ENCODE results near the gene CELF1. TPM values are rescaled to one million over a fixed set of nuclear protein-coding genes. Genes with fewer than 3 reads are reported as not detected.

The CELF1 gene
- total RNA-seq: 154 and 159 TPM in 2 replicates

DNA sequence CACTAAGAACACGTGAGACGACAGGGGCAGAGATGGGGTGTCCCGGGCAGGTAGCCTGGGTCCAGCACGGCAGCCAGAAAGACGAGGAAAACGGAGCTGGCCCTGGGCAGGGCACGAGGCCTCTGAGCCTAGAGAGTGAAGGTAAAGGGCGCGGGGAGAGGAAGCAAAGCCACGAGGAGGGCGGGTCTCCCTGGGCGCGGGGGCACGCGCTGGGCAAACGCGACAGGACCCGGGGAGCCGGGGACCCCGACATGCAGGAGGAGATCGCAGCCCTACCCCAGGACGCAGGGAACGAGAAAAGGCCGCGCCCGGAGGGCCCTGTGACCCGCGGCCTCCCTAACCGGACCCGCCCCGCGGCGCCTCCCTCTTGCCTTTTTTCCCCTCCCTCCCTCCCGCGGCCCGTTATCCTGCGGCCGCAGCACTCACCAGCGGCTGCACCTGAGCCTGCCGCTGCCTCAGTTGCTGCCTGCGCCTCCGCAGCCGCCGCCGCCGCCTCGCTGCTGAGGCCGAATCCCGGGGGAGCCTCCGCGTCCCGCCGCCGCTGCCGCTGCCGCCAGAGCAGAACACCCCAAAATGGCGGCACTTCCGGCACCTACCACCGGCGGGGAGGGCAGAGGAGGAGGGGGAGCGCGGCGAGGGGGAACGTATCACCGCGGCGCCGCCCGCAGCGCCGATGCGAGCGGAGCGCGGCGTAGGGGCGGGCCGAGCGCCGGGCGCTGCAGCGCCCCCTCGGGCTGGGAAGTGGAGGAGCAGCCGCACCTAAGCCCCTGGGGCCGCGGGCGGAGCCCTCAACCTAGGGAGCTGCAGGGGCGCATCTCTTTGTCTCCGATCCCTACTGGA lies at the start of gene CELF1:
Gene CELF1 (minus strand): TSS at position 567 of the 840 bp plus-strand sequence. CDS start 53,609 bp downstream, outside the sequence.
- peak within 1 kb of the TSS; percentile 95 for H3K27ac Mint-ChIP-seq
- no peaks in the 10 kb centered on the region for H3K27me3 Mint-ChIP-seq
- H3K9me3 Mint-ChIP-seq: no peaks in the 10 kb centered on the region
- H3K36me3 Mint-ChIP-seq (ENCODE audit: low read depth): peaks cover 29% of the 10 kb centered on the region
- intact Hi-C loops (cut with micrococcal nuclease): loop anchor here (1.0 to 10.0 kb wide), 9 partner anchors 13 to 288 kb away; partner anchors contain the start of genes FNBP4, MTCH2, NDUFS3 and PSMC3
- peaks cover 32% of the 10 kb centered on the region for H3K4me1 Mint-ChIP-seq
- peak within 1 kb of the TSS; percentile 93 for H3K4me3 Mint-ChIP-seq
- peak; percentile 98 for DNase-seq

DNA sequence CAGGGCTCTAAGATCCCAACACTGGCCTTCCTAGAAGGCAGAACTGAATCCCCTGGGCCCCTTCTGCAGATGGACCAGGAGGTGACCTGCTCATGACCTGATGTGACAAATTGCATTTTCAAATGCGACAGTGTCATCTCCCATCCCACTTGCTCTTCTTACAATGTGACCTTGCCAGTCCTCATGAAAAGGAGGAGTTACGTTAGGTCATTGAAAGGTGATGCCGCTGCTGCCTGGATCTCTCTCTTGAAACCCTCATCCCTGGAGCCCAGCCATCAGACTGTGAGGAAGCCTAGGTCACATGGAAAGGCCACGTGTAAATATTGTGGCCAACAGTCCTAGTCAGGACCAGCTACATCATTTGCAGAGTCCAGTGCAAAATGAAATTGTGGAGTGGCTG lies 47.0 kb upstream of the CELF1 start:
- intact Hi-C loops (cut with micrococcal nuclease): no loop called here
- Mint-ChIP-seq H3K4me3 (no peak overlapping the region), H3K9me3 (no peaks in the 10 kb centered on the region), H3K4me1 (peaks cover 3% of the 10 kb centered on the region), H3K27me3 (peaks cover 10% of the 10 kb centered on the region), H3K36me3 (ENCODE audit: low read depth) (no peaks in the 10 kb centered on the region), H3K27ac (no peak overlapping the region)
- no peak for DNase-seq

DNA sequence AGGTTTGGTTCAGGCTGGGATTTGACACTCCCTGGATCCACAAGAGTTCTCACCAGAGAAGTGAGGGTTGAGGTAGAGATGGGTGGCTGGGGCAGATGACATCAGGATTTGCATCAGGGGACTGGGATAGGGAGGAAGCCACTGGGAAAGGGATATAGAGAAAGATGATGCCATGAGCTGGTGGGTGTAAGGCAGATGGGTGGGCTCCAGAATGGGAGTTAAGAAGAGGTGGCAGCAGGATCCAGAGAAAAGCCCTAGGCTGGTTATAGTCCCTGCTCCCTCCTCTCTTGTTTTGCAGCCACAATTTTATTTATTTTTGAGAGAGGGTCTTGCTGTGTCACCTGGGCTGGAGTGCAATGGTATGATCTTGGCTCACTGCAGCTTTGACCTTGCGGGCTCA lies 43.0 kb upstream of the CELF1 start:
- intact Hi-C loops (cut with micrococcal nuclease): no loop called here
- H3K36me3 Mint-ChIP-seq (ENCODE audit: low read depth): no peaks in the 10 kb centered on the region
- H3K27me3 Mint-ChIP-seq: peaks cover 31% of the 10 kb centered on the region

DNA sequence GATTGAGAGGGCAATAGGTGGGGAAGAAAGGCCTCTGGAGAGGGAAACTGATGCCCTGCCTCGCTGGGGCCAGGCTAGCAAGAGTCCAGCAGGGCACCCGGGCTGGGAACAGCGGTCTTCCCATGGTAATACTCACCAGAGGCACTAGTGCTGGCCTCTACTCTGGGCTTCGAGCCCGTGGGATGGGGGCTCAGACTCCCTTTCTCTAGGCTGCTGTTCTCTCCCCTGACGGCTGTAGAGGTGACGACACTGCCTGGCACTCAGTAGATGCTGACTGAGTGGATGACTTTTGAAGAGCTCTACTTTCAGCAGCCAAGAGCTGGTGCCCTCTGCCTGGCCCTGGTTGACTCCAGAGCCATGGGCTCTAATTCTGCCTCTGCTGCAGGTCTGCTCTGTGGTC lies 42.1 kb upstream of the CELF1 start:
- no peak overlapping the region for H3K4me3 Mint-ChIP-seq
- H3K9me3 Mint-ChIP-seq: no peaks in the 10 kb centered on the region
- peaks cover 11% of the 10 kb centered on the region for H3K4me1 Mint-ChIP-seq
- DNase-seq: no peak
- H3K27ac Mint-ChIP-seq: no peak overlapping the region
- H3K27me3 Mint-ChIP-seq: peaks cover 31% of the 10 kb centered on the region
- intact Hi-C loops (cut with micrococcal nuclease): no loop called here
- no peaks in the 10 kb centered on the region for H3K36me3 Mint-ChIP-seq (ENCODE audit: low read depth)

More for the DNA sequence above, 43.0 kb upstream of the CELF1 start:
- Mint-ChIP-seq H3K27ac (no peak overlapping the region), H3K4me3 (no peak overlapping the region), H3K9me3 (no peaks in the 10 kb centered on the region), H3K4me1 (peaks cover 11% of the 10 kb centered on the region)
- DNase-seq: no peak

DNA sequence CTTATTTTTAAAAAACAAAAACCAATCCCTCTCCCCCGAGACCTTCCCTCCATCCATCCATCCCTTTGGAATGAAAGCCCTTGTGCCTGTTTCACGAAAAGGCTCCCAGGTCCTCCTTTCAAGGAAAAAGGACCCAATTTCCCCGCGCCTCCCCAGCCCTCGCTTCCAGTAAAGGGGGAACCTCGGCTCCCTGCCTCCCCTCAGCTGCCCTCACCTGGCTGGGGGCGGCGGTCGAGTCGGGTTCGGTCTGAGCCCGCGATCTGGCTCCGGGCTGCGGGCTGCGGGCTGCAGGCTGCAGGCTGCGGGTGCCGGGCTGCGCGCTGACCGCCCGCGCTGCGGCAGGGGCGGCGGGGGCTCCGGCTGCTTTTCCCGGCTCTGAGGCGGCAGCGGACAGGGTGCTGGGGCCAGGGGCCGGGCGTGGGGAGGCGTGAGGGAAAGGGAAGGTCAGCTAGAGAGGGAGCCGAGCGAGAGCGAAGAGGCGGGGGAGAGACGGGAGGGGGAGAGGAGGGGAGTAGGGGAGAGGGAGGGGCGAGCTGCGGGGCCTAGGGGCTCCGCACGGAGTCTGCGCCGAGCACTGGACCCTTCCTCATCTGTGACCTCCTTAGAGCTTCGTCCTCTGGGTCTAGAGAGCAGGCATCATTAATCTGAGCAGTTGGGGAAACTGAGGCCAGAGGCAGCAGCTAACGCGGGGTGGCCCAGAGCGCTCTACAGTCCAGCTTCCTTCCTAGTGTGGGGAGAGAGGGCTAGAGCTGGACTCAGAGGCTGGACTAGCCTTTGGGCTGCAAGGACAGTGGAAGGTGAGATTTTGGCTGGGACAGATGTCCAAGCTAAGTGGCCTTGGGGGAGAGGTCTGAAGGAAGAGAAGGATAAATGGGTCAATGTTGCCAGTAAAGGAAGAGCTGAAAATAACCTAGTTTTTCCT lies 41.3 kb upstream of the CELF1 start, which contains the start of gene C1QTNF4:
Gene C1QTNF4 (minus strand): TSS at position 478 of the 922 bp plus-strand sequence. CDS start 3,601 bp downstream, outside the sequence.
- Mint-ChIP-seq H3K36me3 (ENCODE audit: low read depth) (no peaks in the 10 kb centered on the region), H3K27ac (no peak within 1 kb of the TSS), H3K4me3 (peak within 1 kb of the TSS; percentile 30), H3K4me1 (peaks cover 11% of the 10 kb centered on the region), H3K27me3 (peaks cover 31% of the 10 kb centered on the region), H3K9me3 (no peaks in the 10 kb centered on the region)
- DNase-seq: no peak
- intact Hi-C loops (cut with micrococcal nuclease): no loop called here

DNA sequence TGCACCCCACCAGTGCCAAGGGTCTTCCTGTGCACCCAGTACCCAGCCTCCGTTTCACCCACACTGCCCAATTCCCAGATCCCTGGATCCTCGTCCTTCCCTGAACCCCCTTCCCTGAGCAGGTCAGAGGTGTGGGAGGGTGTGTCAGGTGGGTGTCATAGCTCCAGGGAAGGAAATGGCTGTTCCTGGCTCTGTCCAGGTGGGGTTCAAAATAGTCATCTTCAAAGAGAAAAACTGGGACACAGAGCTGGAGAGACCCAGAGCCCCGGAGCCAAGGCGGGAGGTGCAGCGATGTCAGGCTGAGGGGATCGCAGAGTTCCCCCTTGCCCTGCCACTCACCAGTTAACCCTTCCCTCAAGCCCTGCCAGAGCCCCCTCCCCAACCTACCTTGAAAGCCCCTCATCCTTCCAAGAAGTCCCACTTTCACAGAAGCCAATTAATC lies 40.6 kb upstream of the CELF1 start:
- Mint-ChIP-seq H3K4me1 (peaks cover 8% of the 10 kb centered on the region), H3K27ac (no peak overlapping the region)

DNA sequence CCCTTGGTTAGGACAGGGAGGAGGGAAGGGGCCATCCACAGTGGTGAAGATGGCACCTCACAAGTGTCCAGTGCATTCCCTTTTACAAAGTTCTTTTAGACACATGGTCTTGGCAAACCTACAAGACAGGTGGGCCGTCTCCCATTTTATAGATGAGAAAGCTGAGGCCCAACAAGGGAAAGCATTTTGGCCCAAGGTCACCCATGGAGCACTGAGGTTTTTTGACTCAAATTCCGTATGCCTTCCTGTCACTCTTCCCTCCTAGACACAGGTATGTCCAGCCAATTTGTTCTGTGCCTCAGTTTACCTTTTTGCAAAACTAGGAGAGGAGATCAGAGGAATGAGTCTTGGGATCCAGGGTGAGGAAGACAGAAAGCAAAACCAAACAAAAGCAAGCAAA lies 40.0 kb upstream of the CELF1 start:
- Mint-ChIP-seq H3K9me3 (no peaks in the 10 kb centered on the region), H3K4me1 (peaks cover 8% of the 10 kb centered on the region), H3K27ac (no peak overlapping the region), H3K27me3 (peaks cover 31% of the 10 kb centered on the region), H3K4me3 (no peak overlapping the region), H3K36me3 (ENCODE audit: low read depth) (no peaks in the 10 kb centered on the region)
- DNase-seq: no peak
- intact Hi-C loops (cut with micrococcal nuclease): no loop called here

More for the DNA sequence above, 40.6 kb upstream of the CELF1 start:
- no peaks in the 10 kb centered on the region for H3K36me3 Mint-ChIP-seq (ENCODE audit: low read depth)
- no peak for DNase-seq
- H3K9me3 Mint-ChIP-seq: no peaks in the 10 kb centered on the region
- peaks cover 31% of the 10 kb centered on the region for H3K27me3 Mint-ChIP-seq
- intact Hi-C loops (cut with micrococcal nuclease): no loop called here
- H3K4me3 Mint-ChIP-seq: peak overlapping the region; percentile 30

DNA sequence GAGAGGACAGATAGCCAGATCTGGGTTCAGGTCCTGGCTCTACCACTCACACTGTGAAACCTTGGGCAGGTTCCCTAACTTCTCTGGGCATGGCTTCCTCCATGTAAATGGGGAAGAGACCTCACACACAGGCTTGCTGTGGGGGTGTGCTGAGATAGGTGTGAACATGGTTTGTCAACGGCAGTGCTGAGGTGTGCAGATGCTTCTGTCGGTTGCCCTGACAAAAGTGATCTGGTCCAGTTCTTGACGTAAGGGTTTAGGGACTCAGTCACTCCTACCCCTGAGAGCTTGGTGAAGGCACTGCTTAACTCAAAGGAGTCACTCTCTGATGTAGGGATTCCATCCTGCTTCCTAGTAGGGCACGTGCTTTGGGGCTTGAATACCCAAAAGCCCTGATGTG lies 39.3 kb upstream of the CELF1 start:
- H3K9me3 Mint-ChIP-seq: no peaks in the 10 kb centered on the region
- H3K4me3 Mint-ChIP-seq: no peak overlapping the region
- no peak for DNase-seq
- no peaks in the 10 kb centered on the region for H3K36me3 Mint-ChIP-seq (ENCODE audit: low read depth)
- H3K4me1 Mint-ChIP-seq: peaks cover 10% of the 10 kb centered on the region
- H3K27me3 Mint-ChIP-seq: peaks cover 31% of the 10 kb centered on the region
- intact Hi-C loops (cut with micrococcal nuclease): no loop called here
- H3K27ac Mint-ChIP-seq: no peak overlapping the region

DNA sequence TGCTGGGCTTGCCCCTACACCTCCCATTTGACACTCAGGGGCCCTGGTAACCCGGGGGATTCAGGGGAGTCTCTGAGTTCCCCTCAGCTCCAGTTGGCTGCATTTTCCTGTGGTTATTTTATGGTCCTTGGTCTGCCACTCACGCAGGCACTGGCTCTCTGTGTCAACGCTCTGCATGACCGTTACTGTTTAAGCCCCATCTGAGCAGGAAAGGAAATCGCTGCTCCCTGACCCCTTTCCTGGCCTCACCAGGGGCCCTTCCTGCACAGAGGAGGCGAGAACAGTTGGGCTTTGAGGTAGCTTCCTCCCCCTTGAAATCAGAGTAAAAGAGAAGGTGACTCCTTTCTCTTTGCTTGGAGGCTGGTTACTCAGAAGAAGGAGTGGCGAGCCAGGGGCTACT lies 38.8 kb upstream of the CELF1 start:
- DNase-seq: no peak
- no peak overlapping the region for H3K4me3 Mint-ChIP-seq
- H3K36me3 Mint-ChIP-seq (ENCODE audit: low read depth): no peaks in the 10 kb centered on the region

DNA sequence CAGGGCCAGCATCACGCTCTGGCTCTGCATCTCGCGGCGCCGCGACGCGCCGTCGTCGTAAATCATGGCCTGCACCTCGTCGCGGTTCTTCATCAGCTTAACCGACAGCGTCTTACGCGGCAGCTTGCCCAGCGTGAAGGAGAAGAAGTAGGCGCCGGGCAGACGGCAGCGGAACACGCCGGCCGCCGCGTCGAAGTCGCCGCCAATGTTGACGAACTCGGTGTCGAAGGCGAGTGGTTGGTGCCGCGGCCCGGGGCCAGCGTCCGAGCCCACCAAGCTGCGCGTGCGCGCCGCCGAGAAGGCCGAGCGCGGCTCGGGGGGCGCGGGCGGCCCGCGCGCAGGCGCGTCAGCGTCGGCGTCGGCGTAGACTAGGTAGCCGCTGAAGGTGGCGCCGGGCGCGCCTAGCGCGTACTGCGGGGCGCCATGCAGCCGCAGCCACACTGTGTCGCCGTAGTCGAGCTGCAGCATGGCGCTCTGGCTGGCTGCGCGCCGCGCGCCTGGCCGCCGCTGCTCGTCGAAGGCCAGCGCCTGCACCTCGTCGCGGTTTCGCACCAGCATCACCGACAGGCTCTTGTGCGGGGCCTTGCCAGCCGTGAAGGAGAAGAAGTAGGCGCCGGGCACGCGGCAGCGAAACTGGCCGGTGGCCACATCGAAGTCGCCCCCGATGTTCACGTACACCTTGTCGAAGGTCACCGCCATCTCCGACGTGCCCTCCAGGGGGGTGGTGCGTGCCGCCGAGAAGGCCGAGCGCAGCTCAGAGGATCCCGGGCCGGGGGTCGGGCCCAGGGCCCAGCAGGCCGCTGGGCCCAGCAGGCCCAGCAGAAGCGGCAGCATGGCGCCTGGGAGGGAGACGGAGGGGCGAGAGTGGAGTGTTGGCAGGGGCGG lies 37.3 kb upstream of the CELF1 start:
- no peak for DNase-seq
- H3K27ac Mint-ChIP-seq: no peak overlapping the region
- H3K9me3 Mint-ChIP-seq: no peaks in the 10 kb centered on the region
- H3K4me3 Mint-ChIP-seq: no peak overlapping the region
- peaks cover 23% of the 10 kb centered on the region for H3K27me3 Mint-ChIP-seq
- H3K4me1 Mint-ChIP-seq: peaks cover 10% of the 10 kb centered on the region
- no peaks in the 10 kb centered on the region for H3K36me3 Mint-ChIP-seq (ENCODE audit: low read depth)
- intact Hi-C loops (cut with micrococcal nuclease): no loop called here

More for the DNA sequence above, 38.8 kb upstream of the CELF1 start:
- intact Hi-C loops (cut with micrococcal nuclease): no loop called here
- no peaks in the 10 kb centered on the region for H3K9me3 Mint-ChIP-seq
- peaks cover 31% of the 10 kb centered on the region for H3K27me3 Mint-ChIP-seq
- peaks cover 10% of the 10 kb centered on the region for H3K4me1 Mint-ChIP-seq
- no peak overlapping the region for H3K27ac Mint-ChIP-seq

DNA sequence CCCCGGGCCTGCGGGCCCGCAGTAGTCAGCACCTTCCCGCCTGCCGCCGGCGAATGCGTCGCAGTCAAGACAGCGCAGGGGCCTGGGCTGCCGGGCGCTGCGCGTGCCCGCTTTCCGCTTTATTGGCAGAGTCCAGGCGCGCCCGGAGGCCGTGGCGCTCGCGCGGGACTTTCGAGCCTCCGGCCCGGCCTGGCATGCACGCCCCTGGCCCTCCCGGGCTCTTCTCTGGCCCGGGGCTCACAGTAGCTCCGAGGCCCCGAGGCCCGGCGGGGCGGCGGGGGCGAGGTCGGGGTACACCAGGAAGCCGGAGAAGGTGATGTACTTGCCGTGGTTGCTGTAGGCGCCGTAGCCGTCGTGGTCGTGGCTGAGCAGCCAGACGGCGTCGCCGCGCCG lies 36.6 kb upstream of the CELF1 start:
- Mint-ChIP-seq H3K36me3 (ENCODE audit: low read depth) (no peaks in the 10 kb centered on the region), H3K4me3 (no peak overlapping the region), H3K27me3 (peaks cover 18% of the 10 kb centered on the region), H3K27ac (no peak overlapping the region), H3K9me3 (no peaks in the 10 kb centered on the region), H3K4me1 (peaks cover 10% of the 10 kb centered on the region)
- no peak for DNase-seq
- intact Hi-C loops (cut with micrococcal nuclease): no loop called here

DNA sequence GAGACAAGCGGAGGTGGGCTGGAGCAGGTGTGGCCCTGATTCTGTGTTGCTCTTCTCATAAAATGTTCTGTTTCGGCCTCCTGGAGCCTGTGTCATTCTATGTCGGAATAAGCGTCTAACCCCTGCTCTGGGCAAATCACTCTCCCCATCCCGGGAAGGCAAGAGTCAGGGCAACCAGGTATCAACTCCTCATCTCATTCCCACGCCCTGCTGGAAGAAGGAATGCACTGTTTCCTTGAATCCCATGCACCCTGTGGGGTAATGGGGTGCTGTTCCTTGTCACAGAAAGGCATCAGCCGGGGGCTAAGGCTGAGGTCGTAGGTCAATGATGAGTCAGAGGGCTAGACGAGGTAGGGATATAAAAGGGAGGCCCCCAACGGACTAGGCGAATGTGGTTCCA lies 36.2 kb upstream of the CELF1 start:
- H3K9me3 Mint-ChIP-seq: no peaks in the 10 kb centered on the region
- DNase-seq: no peak
- no peak overlapping the region for H3K27ac Mint-ChIP-seq
- H3K4me3 Mint-ChIP-seq: no peak overlapping the region
- intact Hi-C loops (cut with micrococcal nuclease): no loop called here
- H3K36me3 Mint-ChIP-seq (ENCODE audit: low read depth): peaks cover 4% of the 10 kb centered on the region
- peaks cover 10% of the 10 kb centered on the region for H3K4me1 Mint-ChIP-seq
- peaks cover 15% of the 10 kb centered on the region for H3K27me3 Mint-ChIP-seq

DNA sequence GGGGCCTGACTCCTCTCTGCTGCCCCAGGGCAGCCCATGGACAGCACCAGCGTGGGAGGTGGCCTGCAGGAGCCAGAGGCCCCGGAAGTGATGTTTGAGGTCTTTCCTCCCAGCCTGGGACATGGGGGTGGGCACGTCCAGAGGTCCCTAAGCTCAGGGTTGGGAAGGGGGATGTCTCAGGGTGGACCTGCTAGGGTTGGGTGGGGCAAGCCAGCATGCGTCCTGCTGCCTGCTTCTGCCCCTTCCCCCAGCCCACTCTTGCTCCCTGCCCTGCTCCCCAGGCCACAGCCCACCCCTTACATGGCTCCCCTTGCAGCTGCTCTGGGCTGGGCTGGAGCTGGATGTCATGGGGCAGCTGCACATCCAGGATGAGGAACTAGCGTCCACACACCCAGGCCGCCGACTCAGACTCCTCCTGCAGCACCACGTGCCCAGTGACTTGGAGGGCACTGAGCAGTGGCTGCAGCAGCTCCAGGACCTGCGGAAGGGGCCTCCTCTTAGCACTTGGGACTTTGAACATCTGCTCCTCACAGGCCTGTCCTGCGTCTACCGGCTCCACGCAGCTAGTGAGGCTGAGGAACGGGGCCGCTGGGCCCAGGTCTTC lies 34.9 kb upstream of the CELF1 start:
- no peak overlapping the region for H3K27ac Mint-ChIP-seq
- no peaks in the 10 kb centered on the region for H3K9me3 Mint-ChIP-seq
- peaks cover 4% of the 10 kb centered on the region for H3K27me3 Mint-ChIP-seq
- no peak for DNase-seq
- no peak overlapping the region for H3K4me3 Mint-ChIP-seq
- intact Hi-C loops (cut with micrococcal nuclease): no loop called here
- peaks cover 15% of the 10 kb centered on the region for H3K36me3 Mint-ChIP-seq (ENCODE audit: low read depth)
- H3K4me1 Mint-ChIP-seq: peaks cover 7% of the 10 kb centered on the region

Measured in activated CD4-positive, alpha-beta T cell treated with anti-CD3 and anti-CD28 coated beads, Interleukin-2, amount 10 ng/mL, durations not matched to agents 24 days and 14 days (primary cell).